ENCODE results near the gene ASS1. TPM values are rescaled to one million over a fixed set of nuclear protein-coding genes. Genes with fewer than 3 reads are reported as not detected.
"Not testable (repeated sequence)": the region's sequence is repeated elsewhere in the genome, so short reads cannot be mapped to it uniquely, and the experiment has no call there.

The ASS1 gene
- total RNA-seq, 1 donor = 195 TPM

GRCh38 chr9:130433168-130433946 lies 11.4 kb upstream of the ASS1 start:
- no peaks in the 10 kb centered on the region for H3K9me3 ChIP-seq (ENCODE audit: low read depth, low read length)
- H3K27me3 ChIP-seq (ENCODE audit: insufficient read depth, low read length) = peaks cover 8% of the 10 kb centered on the region
- peak overlapping the region; percentile 80 for H3K4me2 ChIP-seq (ENCODE audit: insufficient read depth, low read length)
- no peaks in the 10 kb centered on the region for H3K79me2 ChIP-seq (ENCODE audit: insufficient read depth, low read length)
- peaks cover 6% of the 10 kb centered on the region for H3K4me1 ChIP-seq (ENCODE audit: insufficient read depth, low read length)
- no peaks in the 10 kb centered on the region for H3K36me3 ChIP-seq (ENCODE audit: insufficient read depth, low read length)
- TF ChIP-seq CTCF (IDR thresholded peaks at IDR 0.05; ENCODE audit: extremely low read depth, low read depth, low read length) = peak; percentile 40
- H3K4me3 ChIP-seq (ENCODE audit: insufficient read depth, low read length) = peak overlapping the region; percentile 65
- H4K20me1 ChIP-seq (ENCODE audit: insufficient read depth, low read length) = no peaks in the 10 kb centered on the region
- DNase-seq (ENCODE audit: insufficient read length, low spot score, missing footprints) = peak; percentile 96
- H3K27ac ChIP-seq (ENCODE audit: low read depth, low read length) = no peak overlapping the region
- peak overlapping the region; percentile 85 for H2AFZ ChIP-seq (ENCODE audit: low read length)

GRCh38 chr9:130433947-130434262 lies 10.9 kb upstream of the ASS1 start:
- H3K27me3 ChIP-seq (ENCODE audit: insufficient read depth, low read length) = peaks cover 8% of the 10 kb centered on the region
- H3K4me1 ChIP-seq (ENCODE audit: insufficient read depth, low read length) = peaks cover 6% of the 10 kb centered on the region
- H3K36me3 ChIP-seq (ENCODE audit: insufficient read depth, low read length) = no peaks in the 10 kb centered on the region
- H4K20me1 ChIP-seq (ENCODE audit: insufficient read depth, low read length) = no peaks in the 10 kb centered on the region
- DNase-seq (ENCODE audit: insufficient read length, low spot score, missing footprints) = peak; percentile 84
- H2AFZ ChIP-seq (ENCODE audit: low read length) = no peak overlapping the region
- H3K9me3 ChIP-seq (ENCODE audit: low read depth, low read length) = no peaks in the 10 kb centered on the region
- H3K4me3 ChIP-seq (ENCODE audit: insufficient read depth, low read length) = no peak overlapping the region
- no peak for TF ChIP-seq CTCF (IDR thresholded peaks at IDR 0.05; ENCODE audit: extremely low read depth, low read depth, low read length)
- H3K27ac ChIP-seq (ENCODE audit: low read depth, low read length) = no peak overlapping the region
- no peaks in the 10 kb centered on the region for H3K79me2 ChIP-seq (ENCODE audit: insufficient read depth, low read length)
- peak overlapping the region; percentile 80 for H3K4me2 ChIP-seq (ENCODE audit: insufficient read depth, low read length)

- not testable (repeated sequence) for H3K4me1 ChIP-seq (ENCODE audit: insufficient read depth, low read length); H3K4me2 ChIP-seq (ENCODE audit: insufficient read depth, low read length); H3K9me3 ChIP-seq (ENCODE audit: low read depth, low read length); H3K4me3 ChIP-seq (ENCODE audit: insufficient read depth, low read length); H2AFZ ChIP-seq (ENCODE audit: low read length); H4K20me1 ChIP-seq (ENCODE audit: insufficient read depth, low read length); H3K27me3 ChIP-seq (ENCODE audit: insufficient read depth, low read length); H3K36me3 ChIP-seq (ENCODE audit: insufficient read depth, low read length); H3K79me2 ChIP-seq (ENCODE audit: insufficient read depth, low read length); H3K27ac ChIP-seq (ENCODE audit: low read depth, low read length)
- DNase-seq (ENCODE audit: insufficient read length, low spot score, missing footprints) = peak; percentile 36
Measured at GRCh38 chr9:130434656-130435055, 10.1 kb upstream of the ASS1 start.

GRCh38 chr9:130437011-130437789 lies 7.6 kb upstream of the ASS1 start:
- H3K36me3 ChIP-seq (ENCODE audit: insufficient read depth, low read length) = no peaks in the 10 kb centered on the region
- DNase-seq (ENCODE audit: insufficient read length, low spot score, missing footprints) = peak; percentile 75
- no peak for TF ChIP-seq CTCF (IDR thresholded peaks at IDR 0.05; ENCODE audit: extremely low read depth, low read depth, low read length)

More at GRCh38 chr9:130437011-130437789, 7.6 kb upstream of the ASS1 start:
- Histone ChIP-seq H3K4me1 (ENCODE audit: insufficient read depth, low read length) (peaks cover 6% of the 10 kb centered on the region), H3K79me2 (ENCODE audit: insufficient read depth, low read length) (no peaks in the 10 kb centered on the region), H3K27me3 (ENCODE audit: insufficient read depth, low read length) (peaks cover 8% of the 10 kb centered on the region), H4K20me1 (ENCODE audit: insufficient read depth, low read length) (no peaks in the 10 kb centered on the region), H2AFZ (ENCODE audit: low read length) (no peak overlapping the region), H3K4me2 (ENCODE audit: insufficient read depth, low read length) (no peak overlapping the region), H3K9me3 (ENCODE audit: low read depth, low read length) (peaks cover 4% of the 10 kb centered on the region), H3K27ac (ENCODE audit: low read depth, low read length) (no peak overlapping the region), H3K4me3 (ENCODE audit: insufficient read depth, low read length) (no peak overlapping the region)

Data from osteoblast (primary cell).